T-helper 17 cell (primary cell): ENCODE data around the gene MTTP. TPM values are rescaled to one million over a fixed set of nuclear protein-coding genes. Genes with fewer than 3 reads are reported as not detected.

Experiments
- ATAC-seq: fragments of 150-1000 bp; cut with Tn5 transposase; 2 replicates; pipeline ENCODE4 v1.10.0; 2021; ENCODE audit warnings: mild to moderate bottlenecking, moderate library complexity
- DNase-seq, 3 donors: peaks; one replicate each; pipeline versions ENCODE4 v3.0.0 to v3.0.0-alpha.2; 2020 to 2021
- H3K9me3 ChIP-seq: one replicate; pipeline ENCODE4 v1.7.0; 2013; ENCODE audit warnings: low read length, mild to moderate bottlenecking; ENCODE audit not compliant: control insufficient read depth, poor library complexity, severe bottlenecking
- H3K27ac Mint-ChIP-seq: one replicate; pipeline ENCODE4 v1.8.0; 2022; ENCODE audit warnings: mild to moderate bottlenecking, moderate library complexity, mixed read lengths
- H3K27me3 Mint-ChIP-seq: one replicate; pipeline ENCODE4 v1.8.0; 2022; ENCODE audit warnings: mixed read lengths
- H3K36me3 Mint-ChIP-seq: one replicate; pipeline ENCODE4 v1.8.0; 2022; ENCODE audit warnings: low read depth, mixed read lengths
- H3K4me1 Mint-ChIP-seq: one replicate; pipeline ENCODE4 v1.8.0; 2022; ENCODE audit warnings: mild to moderate bottlenecking, mixed read lengths
- H3K4me3 Mint-ChIP-seq: one replicate; pipeline ENCODE4 v1.8.0; 2022; ENCODE audit warnings: mild to moderate bottlenecking, moderate library complexity, mixed read lengths
- total RNA-seq, 4 donors: library from RNA in 2 of 4; stranded (reverse) in 2 of 4; gene quantifications; one replicate each; pipeline ENCODE4 v1.2.3 and lab custom pipeline; 2022 to 2026

The MTTP gene
- total RNA-seq, 2 donors from 2014 or later, result not detected

- H3K9me3 ChIP-seq, result peaks cover 4% of the 10 kb centered on the region
- H3K27me3 Mint-ChIP-seq, result no peaks in the 10 kb centered on the region
- no peak for DNase-seq
- H3K36me3 Mint-ChIP-seq, result no peaks in the 10 kb centered on the region
- no peak for ATAC-seq
- no peak overlapping the region for H3K27ac Mint-ChIP-seq
- H3K4me3 Mint-ChIP-seq, result no peak overlapping the region
- no peaks in the 10 kb centered on the region for H3K4me1 Mint-ChIP-seq
Measured at GRCh38 chr4:99670409-99671073, 95.9 kb downstream of the MTTP start.

Other genes with a start within 250 kb of the MTTP start
- gene ADH1C, start 222.1 kb upstream of the MTTP start, total RNA-seq, result not detected
- not detected for gene ADH7, start 139.5 kb upstream of the MTTP start, total RNA-seq
- gene C4orf17, start 63.8 kb upstream of the MTTP start, total RNA-seq, result not detected
- 1 to 10 TPM; 3.5 to 3.9 TPM for gene TRMT10A, start 10.8 kb upstream of the MTTP start, total RNA-seq
- not detected for gene C4orf54, start 83.0 kb downstream of the MTTP start, total RNA-seq
- 10 to 100 TPM; 24.5 to 50.4 TPM for gene DAPP1, start 242.0 kb downstream of the MTTP start, total RNA-seq